ENCODE results near the gene ABL2. TPM values are rescaled to one million over a fixed set of nuclear protein-coding genes. Genes with fewer than 3 reads are reported as not detected.
"Not testable (repeated sequence)": the region's sequence is repeated elsewhere in the genome, so short reads cannot be mapped to it uniquely, and the experiment has no call there.

Gene ABL2
- total RNA-seq (2014; rRNA removed; shearing (Covaris generic)) = 26.2 and 29.3 TPM in 2 replicates
- polyA plus RNA-seq (2014; cell fraction: nucleus; rRNA removed) = 8.4 and 81.3 TPM in 2 replicates

GRCh38 chr1:179229214-179230140 is at the start of gene ABL2:
TSS of gene ABL2 (minus strand) at chr1:179229677. CDS start at chr1:179229397, 280 bp downstream.
- DNase-seq (ENCODE audit: extremely low read depth, low read depth) = no peak

GRCh38 chr1:179278920-179279319 is 49.4 kb upstream of the ABL2 start:
- no peak for DNase-seq (ENCODE audit: extremely low read depth, low read depth)

- DNase-seq (ENCODE audit: extremely low read depth, low read depth) = not testable (repeated sequence)
Observed at GRCh38 chr1:179274424-179274823, 44.9 kb upstream of the ABL2 start.

GRCh38 chr1:179269071-179269470 is 39.6 kb upstream of the ABL2 start:
- no peak for DNase-seq (ENCODE audit: extremely low read depth, low read depth)

- no peak for DNase-seq (ENCODE audit: extremely low read depth, low read depth)
Observed at GRCh38 chr1:179264507-179264906, 35.0 kb upstream of the ABL2 start.

GRCh38 chr1:179263121-179263520 is 33.6 kb upstream of the ABL2 start:
- DNase-seq (ENCODE audit: extremely low read depth, low read depth) = no peak

GRCh38 chr1:179262183-179262582 is 32.7 kb upstream of the ABL2 start:
- DNase-seq (ENCODE audit: extremely low read depth, low read depth) = no peak

- DNase-seq (ENCODE audit: extremely low read depth, low read depth) = no peak
Observed at GRCh38 chr1:179253286-179253972, 24.0 kb upstream of the ABL2 start.

- no peak for DNase-seq (ENCODE audit: extremely low read depth, low read depth)
Observed at GRCh38 chr1:179252606-179253005, 23.1 kb upstream of the ABL2 start.

GRCh38 chr1:179251675-179252074 is 22.2 kb upstream of the ABL2 start:
- peak; percentile 41 for DNase-seq (ENCODE audit: extremely low read depth, low read depth)

GRCh38 chr1:179247923-179248322 is 18.4 kb upstream of the ABL2 start:
- DNase-seq (ENCODE audit: extremely low read depth, low read depth) = no peak

GRCh38 chr1:179245426-179245825 is 15.9 kb upstream of the ABL2 start:
- not testable (repeated sequence) for DNase-seq (ENCODE audit: extremely low read depth, low read depth)

GRCh38 chr1:179241530-179242097 is 12.1 kb upstream of the ABL2 start:
- no peak for DNase-seq (ENCODE audit: extremely low read depth, low read depth)

GRCh38 chr1:179237222-179237621 is 7.7 kb upstream of the ABL2 start:
- no peak for DNase-seq (ENCODE audit: extremely low read depth, low read depth)

- DNase-seq (ENCODE audit: extremely low read depth, low read depth) = no peak
Observed at GRCh38 chr1:179234863-179235262, 5.4 kb upstream of the ABL2 start.

- DNase-seq (ENCODE audit: extremely low read depth, low read depth) = no peak
Observed at GRCh38 chr1:179231923-179232322, 2.4 kb upstream of the ABL2 start.

GRCh38 chr1:179230721-179231120 is 1.2 kb upstream of the ABL2 start:
- DNase-seq (ENCODE audit: extremely low read depth, low read depth) = no peak

- no peak for DNase-seq (ENCODE audit: extremely low read depth, low read depth)
Observed at GRCh38 chr1:179230251-179230650, 774 bp upstream of the ABL2 start.

GRCh38 chr1:179228783-179229213 is 679 bp downstream of the ABL2 start:
- DNase-seq (ENCODE audit: extremely low read depth, low read depth) = no peak

GRCh38 chr1:179226738-179227137 is 2.7 kb downstream of the ABL2 start:
- DNase-seq (ENCODE audit: extremely low read depth, low read depth) = no peak

GRCh38 chr1:179224466-179224865 is 5.0 kb downstream of the ABL2 start:
- not testable (repeated sequence) for DNase-seq (ENCODE audit: extremely low read depth, low read depth)

Measured in NCI-H460 (cell line).